OCI-LY3 (cell line): ENCODE data around the gene PTPRT.

Source experiments
- EZH2phosphoT487 ChIP-seq: fragments of 200-600 bp; shearing (Covaris generic); IDR thresholded peaks from 2 replicates; pipeline ENCODE4 v1.6.1; 2018; ENCODE audit warnings: antibody characterized with exemption, mixed run types, low read depth
- TF ChIP-seq, protein P1 (sequence below): fragments of 200-600, 300-600 bp; sonication (generic); IDR thresholded peaks from 2 replicates; pipeline ENCODE4 v1.5.1; 2014; ENCODE audit warnings: antibody characterized with exemption, low read length, low read depth

DNA sequence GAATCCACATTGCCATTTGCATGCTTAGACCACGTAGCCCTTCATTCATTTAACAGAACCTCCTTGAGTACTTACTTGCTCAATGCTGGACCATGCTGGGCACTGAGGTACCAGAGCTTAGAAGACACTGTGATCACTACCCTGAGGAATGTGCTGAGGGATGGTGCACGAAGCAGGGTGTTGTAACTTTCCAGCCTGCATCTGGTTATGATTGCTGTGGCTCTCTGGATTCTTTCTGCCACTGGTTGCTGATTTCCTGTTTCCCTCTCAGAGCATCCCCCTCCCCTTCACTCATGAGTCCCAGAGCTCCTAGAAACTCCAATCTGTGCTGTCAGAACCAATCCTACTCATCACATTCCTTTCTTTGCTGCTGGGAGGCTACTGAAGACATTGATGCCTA lies 537.4 kb downstream of the PTPRT start:
- TF ChIP-seq, protein P1, sequence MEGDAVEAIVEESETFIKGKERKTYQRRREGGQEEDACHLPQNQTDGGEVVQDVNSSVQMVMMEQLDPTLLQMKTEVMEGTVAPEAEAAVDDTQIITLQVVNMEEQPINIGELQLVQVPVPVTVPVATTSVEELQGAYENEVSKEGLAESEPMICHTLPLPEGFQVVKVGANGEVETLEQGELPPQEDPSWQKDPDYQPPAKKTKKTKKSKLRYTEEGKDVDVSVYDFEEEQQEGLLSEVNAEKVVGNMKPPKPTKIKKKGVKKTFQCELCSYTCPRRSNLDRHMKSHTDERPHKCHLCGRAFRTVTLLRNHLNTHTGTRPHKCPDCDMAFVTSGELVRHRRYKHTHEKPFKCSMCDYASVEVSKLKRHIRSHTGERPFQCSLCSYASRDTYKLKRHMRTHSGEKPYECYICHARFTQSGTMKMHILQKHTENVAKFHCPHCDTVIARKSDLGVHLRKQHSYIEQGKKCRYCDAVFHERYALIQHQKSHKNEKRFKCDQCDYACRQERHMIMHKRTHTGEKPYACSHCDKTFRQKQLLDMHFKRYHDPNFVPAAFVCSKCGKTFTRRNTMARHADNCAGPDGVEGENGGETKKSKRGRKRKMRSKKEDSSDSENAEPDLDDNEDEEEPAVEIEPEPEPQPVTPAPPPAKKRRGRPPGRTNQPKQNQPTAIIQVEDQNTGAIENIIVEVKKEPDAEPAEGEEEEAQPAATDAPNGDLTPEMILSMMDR = no peak
- TF ChIP-seq EZH2phosphoT487 = no peak
